Measurements from ENCODE around the gene KDM5A.
"Not testable (repeated sequence)": the region's sequence is repeated elsewhere in the genome, so short reads cannot be mapped to it uniquely, and the experiment has no call there.

KDM5A gene

GRCh38 chr12:318759-319515 lies 70.2 kb downstream of the KDM5A start:
- H3K4me3 ChIP-seq (ENCODE audit: low read depth, low read length): no peak overlapping the region
- DNase-seq (ENCODE audit: low read depth): no peak
- TF ChIP-seq MYC (IDR thresholded peaks at IDR 0.05; ENCODE audit: low read depth, low read length) (no peak), MAX (IDR thresholded peaks at IDR 0.05; ENCODE audit: low read depth, low read length) (no peak), POLR2A (IDR thresholded peaks at IDR 0.05; ENCODE audit: extremely low read depth, insufficient read length) (no peak), CTCF (IDR thresholded peaks at IDR 0.05; ENCODE audit: low read depth, low read length) (no peak)

DNA sequence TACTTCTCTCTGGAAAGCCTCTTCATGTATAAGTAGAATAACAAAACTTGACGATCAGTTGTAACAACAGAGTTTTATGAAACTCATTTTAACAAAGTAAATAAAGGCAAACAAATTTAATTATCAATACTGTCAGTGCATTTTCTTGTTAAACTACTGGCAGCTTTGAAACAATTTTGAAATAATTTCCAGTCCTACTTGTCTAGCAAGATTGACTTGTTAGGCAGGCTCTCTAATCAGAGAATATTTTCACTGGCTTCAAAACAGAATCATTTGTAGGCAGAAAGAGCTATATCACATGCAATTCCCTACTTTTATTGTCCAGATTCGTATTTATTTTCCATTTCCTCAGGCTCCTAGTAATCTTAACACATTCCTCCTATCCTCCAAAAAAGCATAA lies 80.6 kb downstream of the KDM5A start:
- no peak for TF ChIP-seq POLR2A (IDR thresholded peaks at IDR 0.05; ENCODE audit: extremely low read depth, insufficient read length)
- DNase-seq (ENCODE audit: low read depth): no peak
- H3K4me3 ChIP-seq (ENCODE audit: low read depth, low read length): no peak overlapping the region

- TF ChIP-seq CTCF (IDR thresholded peaks at IDR 0.05; ENCODE audit: low read depth, low read length): no peak
- no peak for TF ChIP-seq MAX (IDR thresholded peaks at IDR 0.05; ENCODE audit: low read depth, low read length)
- TF ChIP-seq MYC (IDR thresholded peaks at IDR 0.05; ENCODE audit: low read depth, low read length): no peak
- no peak for TF ChIP-seq POLR2A (IDR thresholded peaks at IDR 0.05; ENCODE audit: extremely low read depth, insufficient read length)
- no peak for DNase-seq (ENCODE audit: low read depth)
- no peak overlapping the region for H3K4me3 ChIP-seq (ENCODE audit: low read depth, low read length)
These were observed 81.7 kb downstream of the KDM5A start for GRCh38 chr12:307406-307805.

- TF ChIP-seq MYC (IDR thresholded peaks at IDR 0.05; ENCODE audit: low read depth, low read length) (no peak), POLR2A (IDR thresholded peaks at IDR 0.05; ENCODE audit: extremely low read depth, insufficient read length) (no peak), MAX (IDR thresholded peaks at IDR 0.05; ENCODE audit: low read depth, low read length) (no peak), CTCF (IDR thresholded peaks at IDR 0.05; ENCODE audit: low read depth, low read length) (no peak)
- no peak for DNase-seq (ENCODE audit: low read depth)
- no peak overlapping the region for H3K4me3 ChIP-seq (ENCODE audit: low read depth, low read length)
These were observed 84.3 kb downstream of the KDM5A start for GRCh38 chr12:304805-305204.

GRCh38 chr12:302766-303165 lies 86.4 kb downstream of the KDM5A start:
- not testable (repeated sequence) for H3K4me3 ChIP-seq (ENCODE audit: low read depth, low read length); DNase-seq (ENCODE audit: low read depth)

DNA sequence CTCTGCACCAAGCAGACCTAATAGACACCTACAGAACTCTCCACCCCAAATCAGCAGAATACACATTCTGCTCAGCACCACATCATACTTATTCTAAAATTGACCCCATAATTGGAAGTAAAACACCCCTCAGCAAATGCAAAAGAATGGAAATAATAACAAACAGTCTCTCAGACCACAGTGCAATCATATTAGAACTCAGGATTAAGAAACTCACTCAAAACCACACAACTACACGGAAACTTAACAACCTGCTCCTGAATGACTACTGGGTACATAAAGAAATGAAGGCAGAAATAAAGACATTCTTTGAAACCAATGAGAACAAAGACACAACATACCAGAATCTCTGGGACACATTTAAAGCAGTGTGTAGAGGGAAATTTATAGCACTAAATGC lies 89.0 kb downstream of the KDM5A start:
- not testable (repeated sequence) for H3K4me3 ChIP-seq (ENCODE audit: low read depth, low read length); DNase-seq (ENCODE audit: low read depth)

- not testable (repeated sequence) for DNase-seq (ENCODE audit: low read depth); H3K4me3 ChIP-seq (ENCODE audit: low read depth, low read length)
These were observed 89.6 kb downstream of the KDM5A start for GRCh38 chr12:299511-299910.

DNA sequence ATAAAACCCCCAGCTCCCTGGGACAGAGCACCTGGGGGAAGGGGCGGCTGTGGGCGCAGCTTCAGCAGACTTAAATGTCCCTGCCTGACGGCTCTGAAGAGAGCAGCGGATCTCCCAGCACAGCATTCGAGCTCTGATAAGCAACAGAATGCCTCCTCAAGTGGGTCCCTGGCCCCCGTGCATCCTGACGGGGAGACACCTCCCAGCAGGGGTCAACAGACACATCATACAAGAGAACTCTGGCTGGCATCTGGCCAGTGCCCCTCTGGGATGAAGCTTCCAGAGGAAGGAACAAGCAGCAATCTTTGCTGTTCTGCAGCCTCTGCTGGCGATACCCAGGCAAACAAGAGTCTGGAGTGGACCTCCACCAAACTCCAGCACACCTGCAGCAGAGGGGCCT lies 91.1 kb downstream of the KDM5A start:
- H3K4me3 ChIP-seq (ENCODE audit: low read depth, low read length); DNase-seq (ENCODE audit: low read depth): not testable (repeated sequence)

- DNase-seq (ENCODE audit: low read depth): no peak
- H3K4me3 ChIP-seq (ENCODE audit: low read depth, low read length): no peak overlapping the region
- TF ChIP-seq POLR2A (IDR thresholded peaks at IDR 0.05; ENCODE audit: extremely low read depth, insufficient read length): no peak
- no peak for TF ChIP-seq MYC (IDR thresholded peaks at IDR 0.05; ENCODE audit: low read depth, low read length)
- no peak for TF ChIP-seq MAX (IDR thresholded peaks at IDR 0.05; ENCODE audit: low read depth, low read length)
- no peak for TF ChIP-seq CTCF (IDR thresholded peaks at IDR 0.05; ENCODE audit: low read depth, low read length)
These were observed 94.0 kb downstream of the KDM5A start for GRCh38 chr12:295132-295531.
